HCT116 (cell line): ENCODE results near the gene WWOX. TPM values are rescaled to one million over a fixed set of nuclear protein-coding genes. Genes with fewer than 3 reads are reported as not detected.

Experiments used
- ATAC-seq: fragments of 200-7000 bp; cut with Tn5 transposase; 2 replicates; pipeline ENCODE4 v1.9.1; 2020; ENCODE audit warnings: mild to moderate bottlenecking, moderate library complexity
- BruUV-seq: library from RNA; stranded (reverse); fragments of 400-500 nt; replicated peaks from 2 replicates; lab custom pipeline; 2021; lab: Mats Ljungman, UMichigan
- CTCF ChIA-PET: fragments of 300-600 bp; sonication (Branson Sonifier 250); formaldehyde crosslinking; loops from one replicate; lab custom pipeline; 2021; ENCODE audit warnings: antibody characterized with exemption; lab: Charles Lee
- POLR2A ChIA-PET: fragments of 300-600, 350-600 bp; sonication (Branson Sonifier 250); formaldehyde crosslinking; loops from one replicate; lab custom pipeline; 2021; ENCODE audit warnings: antibody characterized with exemption; lab: Charles Lee
- RAD21 ChIA-PET, 2 experiments: fragments of 300-600 bp; sonication (Branson Sonifier 250); formaldehyde crosslinking; loops; one replicate each; lab custom pipeline; 2023; ENCODE audit warnings: low total read pairs in 2 of 2; ENCODE audit not compliant: uncharacterized antibody in 2 of 2, unreplicated experiment in 2 of 2, low non-redundant PET in 1 of 2; lab: Charles Lee
- DNase-seq: peaks from one replicate; pipeline ENCODE4 v3.0.0-alpha.2; 2010; ENCODE audit warnings: low read depth, low spot score
- H2AFZ ChIP-seq: fragments of 200-600 bp; shearing (Covaris generic), sonication (generic); 2 replicates; pipeline ENCODE4 v1.6.1; 2017; ENCODE audit warnings: low read depth, mixed run types, mixed read lengths, antibody characterized with exemption, low read length; ENCODE audit not compliant: poor library complexity, severe bottlenecking
- H3K27ac ChIP-seq: 2 replicates; pipeline ENCODE4 v1.5.1; 2012; ENCODE audit warnings: low read depth, low read length
- H3K27me3 ChIP-seq: fragments of 200-600 bp; sonication (generic); 2 replicates; pipeline ENCODE4 v1.6.1; 2016; ENCODE audit warnings: mixed run types, low read length, mixed read lengths; ENCODE audit not compliant: insufficient read depth
- H3K36me3 ChIP-seq, 2 experiments: fragments of 200-500 bp in 1 of 2; fragments of 200-600 bp in 1 of 2; sonication (Bioruptor generic) in 1 of 2; sonication (generic) in 1 of 2; 2 replicates each; pipeline versions ENCODE4 v1.5.1 to v1.6.1; 2014 to 2016; ENCODE audit warnings: low read length in 2 of 2, inconsistent platforms in 1 of 2, mixed read lengths in 1 of 2, mixed run types in 1 of 2; ENCODE audit not compliant: insufficient read depth in 2 of 2, control insufficient read depth in 1 of 2
- H3K4me1 ChIP-seq, 2 experiments: fragments of 200-600 bp in 1 of 2; sonication (generic) in 1 of 2; 2 replicates each; pipeline versions ENCODE4 v1.5.1 to v1.6.1; 2012 to 2017; ENCODE audit warnings: low read length in 2 of 2, inconsistent platforms in 1 of 2, mild to moderate bottlenecking in 1 of 2, mixed read lengths in 1 of 2, mixed run types in 1 of 2, moderate library complexity in 1 of 2; ENCODE audit not compliant: insufficient read depth in 2 of 2, control insufficient read depth in 1 of 2
- H3K4me2 ChIP-seq: fragments of 200-600 bp; sonication (generic); 2 replicates; pipeline ENCODE4 v1.6.1; 2017; ENCODE audit warnings: mixed run types, low read length, mixed read lengths
- H3K4me3 ChIP-seq, 2 experiments: fragments of 200-600 bp in 1 of 2; sonication (generic) in 1 of 2; replicated peaks in 1 of 2; 2 replicates each; pipeline ENCODE4 v1.5.1; 2011 to 2016; ENCODE audit warnings: low read length in 2 of 2, control low read depth in 1 of 2, low read depth in 1 of 2, mild to moderate bottlenecking in 1 of 2, mixed read lengths in 1 of 2, mixed run types in 1 of 2
- H3K79me2 ChIP-seq: fragments of 200-600 bp; sonication (generic); 2 replicates; pipeline ENCODE4 v1.6.1; 2017; ENCODE audit warnings: mild to moderate bottlenecking, mixed run types, low read length, moderate library complexity, mixed read lengths; ENCODE audit not compliant: insufficient read depth
- H3K9ac ChIP-seq: fragments of 200-600 bp; sonication (generic); 2 replicates; pipeline ENCODE4 v1.6.1; 2016; ENCODE audit warnings: low read length, mixed read lengths
- H3K9me2 ChIP-seq: fragments of 200-600 bp; sonication (generic), shearing (Covaris generic); 2 replicates; pipeline ENCODE4 v1.6.1; 2017; ENCODE audit warnings: mixed run types, mild to moderate bottlenecking, moderate library complexity; ENCODE audit not compliant: insufficient read depth
- H3K9me3 ChIP-seq, 2 experiments: fragments of 200-500 bp in 1 of 2; fragments of 200-600 bp in 1 of 2; sonication (Bioruptor generic) in 1 of 2; sonication (generic) in 1 of 2; 2 replicates each; pipeline ENCODE4 v1.6.1; 2014 to 2017; ENCODE audit warnings: low read length in 2 of 2, mixed read lengths in 2 of 2, inconsistent platforms in 1 of 2, low read depth in 1 of 2, mild to moderate bottlenecking in 1 of 2, mixed run types in 1 of 2, moderate library complexity in 1 of 2; ENCODE audit not compliant: control insufficient read depth in 1 of 2, insufficient read depth in 1 of 2
- H4K20me1 ChIP-seq: fragments of 200-600 bp; sonication (generic), shearing (Covaris generic); 2 replicates; pipeline ENCODE4 v1.6.1; 2017; ENCODE audit warnings: mixed run types, mild to moderate bottlenecking, moderate library complexity; ENCODE audit not compliant: insufficient read depth
- CBX3 ChIP-seq: IDR thresholded peaks from 2 replicates; pipeline ENCODE4 v1.6.1; 2012; ENCODE audit warnings: low read depth
- ELF1 ChIP-seq: IDR thresholded peaks from 2 replicates; pipeline ENCODE4 v1.6.1; 2012; ENCODE audit warnings: low read depth, borderline replicate concordance
- EZH2phosphoT487 ChIP-seq: fragments of 200-600 bp; IDR thresholded peaks from 2 replicates; pipeline ENCODE4 v1.6.1; 2018; ENCODE audit warnings: antibody characterized with exemption, borderline replicate concordance
- FOSL1 ChIP-seq: IDR thresholded peaks from 2 replicates; pipeline ENCODE4 v1.6.1; 2012; ENCODE audit warnings: low read depth
- JUND ChIP-seq: IDR thresholded peaks from 2 replicates; pipeline ENCODE4 v1.6.1; 2012
- POLR2AphosphoS5 ChIP-seq: IDR thresholded peaks from 2 replicates; pipeline ENCODE4 v1.6.1; 2011; ENCODE audit warnings: mild to moderate bottlenecking, low read depth, low read length, moderate library complexity
- SP1 ChIP-seq: IDR thresholded peaks from 2 replicates; pipeline ENCODE4 v1.6.1; 2012; ENCODE audit warnings: low read depth
- TCF7L2 ChIP-seq: IDR thresholded peaks from 2 replicates; pipeline ENCODE4 v1.7.0; 2011; ENCODE audit warnings: borderline replicate concordance, inconsistent platforms; ENCODE audit not compliant: insufficient read depth, insufficient read length; ENCODE audit errors: extremely low read depth
- YY1 ChIP-seq: IDR thresholded peaks from 2 replicates; pipeline ENCODE4 v1.6.1; 2011; ENCODE audit warnings: low read length, low read depth, moderate library complexity, mild to moderate bottlenecking; ENCODE audit not compliant: insufficient replicate concordance; ENCODE audit errors: extremely low read depth
- ZFX ChIP-seq: fragments of 450-650 bp; IDR thresholded peaks from 2 replicates; pipeline ENCODE4 v1.6.1; 2017
- intact Hi-C: fragments of 100-400 bp; cut with micrococcal nuclease; formaldehyde crosslinking; loops from 2 replicates; pipeline ENCODE4 v1.10.0; 2022
- total RNA-seq: library from RNA; stranded (reverse); gene quantifications from one replicate; pipeline ENCODE4 v1.2.1, GENCODE V29; 2021; ENCODE audit not compliant: unreplicated experiment
- TF ChIP-seq, protein P1 (sequence below): IDR thresholded peaks from 2 replicates; pipeline ENCODE4 v1.6.1; 2012
- TF ChIP-seq, protein P2 (sequence below): IDR thresholded peaks from 2 replicates; pipeline ENCODE4 v1.6.1; 2012

The WWOX gene
- total RNA-seq, 1 experiment from 2014 or later = 13.7 TPM

DNA sequence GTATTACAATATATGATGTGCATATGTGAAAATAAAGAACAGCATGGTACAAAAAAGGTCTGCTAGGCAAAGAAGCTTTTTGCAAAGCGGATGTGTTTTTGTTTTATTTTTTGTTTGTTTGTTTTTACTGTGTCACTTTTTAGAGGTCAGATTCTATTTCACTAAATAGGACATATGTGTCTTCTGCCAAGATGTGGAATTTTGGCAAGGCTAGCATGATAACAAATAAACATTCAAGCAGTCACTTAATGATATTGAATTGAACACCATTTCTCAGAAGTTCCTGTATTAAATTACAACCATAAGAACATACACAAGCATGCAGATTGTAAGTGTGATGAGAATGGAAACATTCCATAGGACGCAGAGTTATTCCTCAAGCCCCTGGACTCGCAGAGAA, 492.7 kb downstream of the WWOX start:
- CTCF ChIA-PET = no interaction called here
- no TSS peak for BruUV-seq
- DNase-seq = no peak
- H3K4me1 ChIP-seq = no peaks in the 10 kb centered on the region
- intact Hi-C loops = no loop called here
- TF ChIP-seq POLR2AphosphoS5 (no peak), YY1 (no peak)
- RAD21 ChIA-PET = no interaction called here
- POLR2A ChIA-PET = no interaction called here
- no peak overlapping the region for H3K9ac ChIP-seq
- H2AFZ ChIP-seq = no peak overlapping the region
- no peak overlapping the region for H3K27ac ChIP-seq
- no peak overlapping the region for H3K4me2 ChIP-seq
- H3K9me2 ChIP-seq = no peaks in the 10 kb centered on the region
- no peaks in the 10 kb centered on the region for H3K79me2 ChIP-seq
- H3K27me3 ChIP-seq = no peaks in the 10 kb centered on the region
- H3K9me3 ChIP-seq = no peaks in the 10 kb centered on the region
- ATAC-seq = no peak
- H3K4me3 ChIP-seq = no peak overlapping the region
- H4K20me1 ChIP-seq = no peaks in the 10 kb centered on the region
- H3K36me3 ChIP-seq = no peaks in the 10 kb centered on the region

DNA sequence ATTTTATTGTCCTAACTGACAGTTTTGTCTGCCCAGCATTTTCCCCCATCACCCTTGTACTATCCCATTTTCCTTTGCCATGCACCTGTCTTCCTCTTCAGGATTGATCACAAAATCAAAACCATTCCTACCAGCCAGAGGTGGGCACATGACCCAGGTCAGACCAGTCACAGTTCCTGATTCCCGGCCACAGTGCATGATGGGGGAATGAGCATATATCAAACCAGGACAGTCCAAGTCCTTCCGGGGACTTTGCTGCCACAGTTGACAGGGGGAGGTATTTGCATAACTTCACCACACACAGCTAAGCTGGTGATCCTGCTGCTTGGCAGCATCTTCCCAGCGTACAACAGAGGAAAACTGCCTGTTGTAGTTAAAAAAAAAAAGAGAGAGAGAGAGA, 493.9 kb downstream of the WWOX start:
- BruUV-seq = no TSS peak
- H2AFZ ChIP-seq = no peak overlapping the region
- no peak overlapping the region for H3K9ac ChIP-seq
- H4K20me1 ChIP-seq = no peaks in the 10 kb centered on the region
- no peak for DNase-seq
- no peaks in the 10 kb centered on the region for H3K27me3 ChIP-seq
- H3K79me2 ChIP-seq = no peaks in the 10 kb centered on the region
- ChIA-PET RAD21 (no interaction called here), CTCF (no interaction called here), POLR2A (no interaction called here)
- no peak overlapping the region for H3K4me3 ChIP-seq
- intact Hi-C loops = no loop called here
- H3K9me3 ChIP-seq = no peaks in the 10 kb centered on the region
- H3K4me1 ChIP-seq = no peaks in the 10 kb centered on the region
- no peaks in the 10 kb centered on the region for H3K9me2 ChIP-seq
- no peak for TF ChIP-seq SP1
- TF ChIP-seq ZFX = no peak
- TF ChIP-seq TCF7L2 = no peak
- TF ChIP-seq, protein P1, sequence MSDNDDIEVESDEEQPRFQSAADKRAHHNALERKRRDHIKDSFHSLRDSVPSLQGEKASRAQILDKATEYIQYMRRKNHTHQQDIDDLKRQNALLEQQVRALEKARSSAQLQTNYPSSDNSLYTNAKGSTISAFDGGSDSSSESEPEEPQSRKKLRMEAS = no peak
- TF ChIP-seq POLR2AphosphoS5 = no peak
- TF ChIP-seq, protein P2, sequence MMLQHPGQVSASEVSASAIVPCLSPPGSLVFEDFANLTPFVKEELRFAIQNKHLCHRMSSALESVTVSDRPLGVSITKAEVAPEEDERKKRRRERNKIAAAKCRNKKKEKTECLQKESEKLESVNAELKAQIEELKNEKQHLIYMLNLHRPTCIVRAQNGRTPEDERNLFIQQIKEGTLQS = no peak
- no peak for TF ChIP-seq CBX3
- TF ChIP-seq YY1 = no peak
- TF ChIP-seq FOSL1 = no peak
- no peak for TF ChIP-seq EZH2phosphoT487
- TF ChIP-seq ELF1 = no peak
- TF ChIP-seq JUND = no peak
- TF ChIP-seq, all 23 proteins: peak for 0
- Histone ChIP-seq H3K27ac (no peak overlapping the region), H3K4me2 (no peak overlapping the region), H3K36me3 (no peaks in the 10 kb centered on the region)
- no peak for ATAC-seq
